HEK293 (cell line): ENCODE measurements around the gene SMC3.

Experiments
- CTCF ChIA-PET: fragments of 350-600 bp; formaldehyde crosslinking; extraction: SDS; loops from one replicate; lab custom pipeline; 2021; ENCODE audit warnings: antibody characterized with exemption; lab: Yijun Ruan, JAX
- POLR2A ChIA-PET: fragments of 300-600 bp; formaldehyde crosslinking; extraction: SDS; loops from one replicate; lab custom pipeline; 2020; ENCODE audit warnings: antibody characterized with exemption, inconsistent platforms; lab: Yijun Ruan, JAX
- H3K27ac ChIP-seq: fragments of 200-500 bp; sonication (Bioruptor generic); 2 replicates; pipeline ENCODE4 v1.5.1; 2014; ENCODE audit warnings: low read depth, low read length, control low read depth, inconsistent platforms; ENCODE audit errors: extremely low read depth
- H3K36me3 ChIP-seq, 2 experiments: fragments of 200-500 bp in 1 of 2; sonication (Bioruptor generic) in 1 of 2; 1 replicate in 1 of 2; 2 replicates in 1 of 2; pipeline ENCODE4 v1.5.1; 2014 to 2017; ENCODE audit warnings: inconsistent platforms in 2 of 2, low read length in 2 of 2; ENCODE audit not compliant: control insufficient read depth in 2 of 2, insufficient read depth in 1 of 2
- H3K4me1 ChIP-seq: fragments of 200-500 bp; sonication (Bioruptor generic); 2 replicates; pipeline ENCODE4 v1.5.1; 2014; ENCODE audit warnings: mild to moderate bottlenecking, low read length, inconsistent platforms; ENCODE audit not compliant: control insufficient read depth, insufficient read depth
- H3K4me3 ChIP-seq: 2 replicates; pipeline ENCODE4 v1.5.1; 2011; ENCODE audit warnings: low read depth, mild to moderate bottlenecking, control low read depth, low read length, moderate library complexity
- H3K9me3 ChIP-seq: fragments of 200-500 bp; sonication (Bioruptor generic); 2 replicates; pipeline ENCODE4 v1.5.1; 2014; ENCODE audit warnings: low read depth, low read length, inconsistent platforms; ENCODE audit not compliant: control insufficient read depth, insufficient read depth
- SCRT1 ChIP-seq: fragments of 450-650 bp; formaldehyde crosslinking; IDR thresholded peaks from 2 replicates; pipeline ENCODE4 v1.5.1; 2016; ENCODE audit warnings: missing biosample characterization, missing genetic modification characterization, borderline replicate concordance
- YY2 ChIP-seq: fragments of 450-650 bp; formaldehyde crosslinking; IDR thresholded peaks from 2 replicates; pipeline ENCODE4 v1.5.1; 2016; ENCODE audit warnings: missing biosample characterization, missing genetic modification characterization
- ZBTB8A ChIP-seq: fragments of 450-650 bp; formaldehyde crosslinking; IDR thresholded peaks from 2 replicates; pipeline ENCODE4 v1.5.1; 2016; ENCODE audit warnings: missing biosample characterization, missing genetic modification characterization
- ZEB2 ChIP-seq: fragments of 450-650 bp; formaldehyde crosslinking; IDR thresholded peaks from 2 replicates; pipeline ENCODE4 v1.5.1; 2016; ENCODE audit warnings: missing biosample characterization, missing genetic modification characterization
- ZNF114 ChIP-seq: fragments of 450-650 bp; formaldehyde crosslinking; IDR thresholded peaks from 2 replicates; pipeline ENCODE4 v1.5.0; 2017; ENCODE audit warnings: missing biosample characterization, missing genetic modification characterization
- ZNF157 ChIP-seq: fragments of 450-650 bp; formaldehyde crosslinking; IDR thresholded peaks from 2 replicates; pipeline ENCODE4 v1.5.1; 2016; ENCODE audit warnings: missing biosample characterization, missing genetic modification characterization
- ZNF2 ChIP-seq: fragments of 450-650 bp; formaldehyde crosslinking; IDR thresholded peaks from 2 replicates; pipeline ENCODE4 v1.5.1; 2016; ENCODE audit warnings: missing biosample characterization, missing genetic modification characterization
- ZNF211 ChIP-seq: fragments of 450-650 bp; formaldehyde crosslinking; IDR thresholded peaks from 2 replicates; pipeline ENCODE4 v1.5.1; 2016; ENCODE audit warnings: low read depth, missing biosample characterization, missing genetic modification characterization
- ZNF24 ChIP-seq: fragments of 450-650 bp; formaldehyde crosslinking; IDR thresholded peaks from 2 replicates; pipeline ENCODE4 v1.5.1; 2016; ENCODE audit warnings: missing biosample characterization, missing genetic modification characterization
- ZNF311 ChIP-seq: fragments of 450-650 bp; formaldehyde crosslinking; IDR thresholded peaks from 2 replicates; pipeline ENCODE4 v1.5.1; 2017; ENCODE audit warnings: missing biosample characterization, missing genetic modification characterization, borderline replicate concordance
- ZNF423 ChIP-seq: fragments of 450-650 bp; formaldehyde crosslinking; IDR thresholded peaks from 2 replicates; pipeline ENCODE4 v1.5.1; 2016; ENCODE audit warnings: missing biosample characterization, missing genetic modification characterization
- ZNF473 ChIP-seq: fragments of 450-650 bp; formaldehyde crosslinking; IDR thresholded peaks from 2 replicates; pipeline ENCODE4 v1.5.1; 2017; ENCODE audit warnings: missing biosample characterization, missing genetic modification characterization
- ZNF48 ChIP-seq: fragments of 450-650 bp; formaldehyde crosslinking; IDR thresholded peaks from 2 replicates; pipeline ENCODE4 v1.5.1; 2016; ENCODE audit warnings: missing biosample characterization, missing genetic modification characterization
- ZNF521 ChIP-seq: fragments of 450-650 bp; formaldehyde crosslinking; IDR thresholded peaks from 2 replicates; pipeline ENCODE4 v1.5.1; 2017; ENCODE audit warnings: missing biosample characterization, mild to moderate bottlenecking, missing genetic modification characterization
- ZNF654 ChIP-seq: fragments of 450-650 bp; formaldehyde crosslinking; IDR thresholded peaks from 2 replicates; pipeline ENCODE4 v1.5.1; 2016; ENCODE audit warnings: low read depth, missing biosample characterization, missing genetic modification characterization
- ZNF660 ChIP-seq: fragments of 450-650 bp; IDR thresholded peaks from 2 replicates; pipeline ENCODE4 v1.5.1; 2018; ENCODE audit warnings: missing biosample characterization, mild to moderate bottlenecking, missing genetic modification characterization
- ZNF701 ChIP-seq: fragments of 450-650 bp; formaldehyde crosslinking; IDR thresholded peaks from 2 replicates; pipeline ENCODE4 v1.5.1; 2016; ENCODE audit warnings: missing biosample characterization, missing genetic modification characterization
- ZSCAN30 ChIP-seq: fragments of 450-650 bp; IDR thresholded peaks from 2 replicates; pipeline ENCODE4 v1.5.1; 2018; ENCODE audit warnings: missing biosample characterization, mild to moderate bottlenecking, missing genetic modification characterization, moderate library complexity
- ZXDB ChIP-seq: fragments of 450-650 bp; formaldehyde crosslinking; IDR thresholded peaks from 2 replicates; pipeline ENCODE4 v1.5.1; 2016; ENCODE audit warnings: missing biosample characterization, missing genetic modification characterization
- TF ChIP-seq, protein P1 (sequence below): fragments of 450-650 bp; formaldehyde crosslinking; optimal IDR thresholded peaks from 2 replicates; pipeline ENCODE3; 2016; ENCODE audit warnings: missing biosample characterization, mild to moderate bottlenecking, missing genetic modification characterization
- TF ChIP-seq, protein P2 (sequence below): fragments of 450-650 bp; formaldehyde crosslinking; IDR thresholded peaks from 2 replicates; pipeline ENCODE4 v1.5.1; 2016; ENCODE audit warnings: missing biosample characterization, missing genetic modification characterization

Gene SMC3

DNA sequence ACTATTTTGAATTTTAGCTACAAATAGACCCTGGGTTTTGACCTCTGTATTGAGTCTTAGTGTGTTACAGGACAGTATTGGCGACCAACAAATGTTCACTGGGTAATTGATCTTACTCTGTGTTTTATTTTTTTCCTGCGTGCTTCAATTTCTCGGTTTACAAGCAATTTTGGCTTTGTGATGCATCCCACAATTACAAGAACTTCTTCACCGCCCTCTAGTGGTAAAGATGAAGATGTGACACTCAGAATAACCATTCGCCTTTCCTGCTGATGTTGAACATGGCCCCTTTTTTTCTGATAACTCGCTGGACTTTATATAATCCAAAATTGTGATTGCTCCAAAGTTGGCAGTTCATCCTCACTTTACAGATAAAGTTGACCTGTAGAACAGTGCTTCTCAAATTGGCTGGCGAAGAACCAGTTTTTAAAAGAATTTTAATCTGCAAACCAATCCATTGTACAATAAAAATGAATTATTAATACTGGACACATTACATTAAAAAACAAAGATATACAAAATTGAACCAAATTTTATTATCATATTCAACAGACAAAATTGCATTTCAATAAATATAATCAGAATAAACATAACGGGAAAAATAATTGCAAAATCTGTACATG is 20.2 kb upstream of the SMC3 start:
- POLR2A ChIA-PET = interaction anchor here (1.3 kb wide), 1 partner anchor 242 kb away, joined by 4 read pairs; no protein-coding TSS in a partner anchor

DNA sequence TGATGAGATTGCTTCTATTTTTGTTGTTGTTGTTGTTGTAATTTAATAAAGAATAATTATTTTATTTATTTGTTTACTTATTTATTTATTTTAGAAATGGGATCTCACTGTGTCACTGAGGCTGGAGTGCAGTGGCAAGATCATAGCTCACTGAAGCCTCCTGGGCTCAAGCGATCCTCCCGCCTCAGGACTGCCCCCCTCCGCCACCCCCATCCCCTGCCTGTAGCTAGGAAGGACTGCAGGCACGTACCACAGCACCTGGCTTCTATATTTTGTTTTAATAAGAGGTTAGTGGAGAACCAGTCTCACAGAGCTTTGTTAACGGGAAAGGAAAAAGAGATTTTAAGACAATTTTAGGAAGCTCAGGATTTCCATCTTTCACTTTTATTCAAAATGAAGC is 19.5 kb upstream of the SMC3 start:
- no peak overlapping the region for H3K27ac ChIP-seq
- CTCF ChIA-PET = interaction anchor here (0.7 to 2.8 kb wide), 7 partner anchors 11 to 241 kb away, joined by 3 to 11 read pairs (median 3); no protein-coding TSS in a partner anchor
- no peaks in the 10 kb centered on the region for H3K36me3 ChIP-seq
- TF ChIP-seq YY2 (no peak), ZNF311 (tag by site-specific recombination) (no peak), ZNF423 (no peak), ZNF521 (tag by site-specific recombination) (no peak), ZXDB (tag by site-specific recombination) (no peak), SCRT1 (no peak), ZEB2 (tag by site-specific recombination) (no peak), ZNF114 (no peak)
- TF ChIP-seq, all 188 proteins: peak for 0
- H3K4me3 ChIP-seq = no peak overlapping the region
- no peaks in the 10 kb centered on the region for H3K9me3 ChIP-seq
- H3K4me1 ChIP-seq = no peaks in the 10 kb centered on the region
- POLR2A ChIA-PET = no interaction called here

More for the DNA sequence above, 20.2 kb upstream of the SMC3 start:
- Histone ChIP-seq H3K9me3 (no peaks in the 10 kb centered on the region), H3K4me3 (no peak overlapping the region), H3K36me3 (no peaks in the 10 kb centered on the region), H3K4me1 (no peaks in the 10 kb centered on the region), H3K27ac (no peak overlapping the region)
- CTCF ChIA-PET = interaction anchor here (0.6 to 3.7 kb wide), 27 partner anchors 9 to 534 kb away, joined by 3 to 34 read pairs (median 5); partner anchors contain the start of gene SMNDC1
- TF ChIP-seq ZNF24 (tag by site-specific recombination) (no peak), ZBTB8A (tag by site-specific recombination) (no peak), ZNF473 (tag by site-specific recombination) (no peak), ZNF701 (tag by site-specific recombination) (no peak), ZNF157 (tag by site-specific recombination) (no peak), ZNF654 (tag by site-specific recombination) (peak; percentile 94), ZNF2 (tag by site-specific recombination) (peak; percentile 61; the same call in 1 of the 2 replicates), ZNF660 (tag by site-specific recombination) (peak; percentile 43; the same call in 1 of the 2 replicates), ZNF48 (tag by site-specific recombination) (no peak), ZSCAN30 (peak; percentile 37; the same call in 1 of the 2 replicates), ZNF211 (tag by site-specific recombination) (no peak)
- TF ChIP-seq, protein P1, sequence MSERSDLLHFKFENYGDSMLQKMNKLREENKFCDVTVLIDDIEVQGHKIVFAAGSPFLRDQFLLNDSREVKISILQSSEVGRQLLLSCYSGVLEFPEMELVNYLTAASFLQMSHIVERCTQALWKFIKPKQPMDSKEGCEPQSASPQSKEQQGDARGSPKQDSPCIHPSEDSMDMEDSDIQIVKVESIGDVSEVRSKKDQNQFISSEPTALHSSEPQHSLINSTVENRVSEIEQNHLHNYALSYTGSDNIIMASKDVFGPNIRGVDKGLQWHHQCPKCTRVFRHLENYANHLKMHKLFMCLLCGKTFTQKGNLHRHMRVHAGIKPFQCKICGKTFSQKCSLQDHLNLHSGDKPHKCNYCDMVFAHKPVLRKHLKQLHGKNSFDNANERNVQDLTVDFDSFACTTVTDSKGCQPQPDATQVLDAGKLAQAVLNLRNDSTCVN (tag by site-specific recombination) = no peak
- TF ChIP-seq, protein P2, sequence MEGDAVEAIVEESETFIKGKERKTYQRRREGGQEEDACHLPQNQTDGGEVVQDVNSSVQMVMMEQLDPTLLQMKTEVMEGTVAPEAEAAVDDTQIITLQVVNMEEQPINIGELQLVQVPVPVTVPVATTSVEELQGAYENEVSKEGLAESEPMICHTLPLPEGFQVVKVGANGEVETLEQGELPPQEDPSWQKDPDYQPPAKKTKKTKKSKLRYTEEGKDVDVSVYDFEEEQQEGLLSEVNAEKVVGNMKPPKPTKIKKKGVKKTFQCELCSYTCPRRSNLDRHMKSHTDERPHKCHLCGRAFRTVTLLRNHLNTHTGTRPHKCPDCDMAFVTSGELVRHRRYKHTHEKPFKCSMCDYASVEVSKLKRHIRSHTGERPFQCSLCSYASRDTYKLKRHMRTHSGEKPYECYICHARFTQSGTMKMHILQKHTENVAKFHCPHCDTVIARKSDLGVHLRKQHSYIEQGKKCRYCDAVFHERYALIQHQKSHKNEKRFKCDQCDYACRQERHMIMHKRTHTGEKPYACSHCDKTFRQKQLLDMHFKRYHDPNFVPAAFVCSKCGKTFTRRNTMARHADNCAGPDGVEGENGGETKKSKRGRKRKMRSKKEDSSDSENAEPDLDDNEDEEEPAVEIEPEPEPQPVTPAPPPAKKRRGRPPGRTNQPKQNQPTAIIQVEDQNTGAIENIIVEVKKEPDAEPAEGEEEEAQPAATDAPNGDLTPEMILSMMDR (tag by site-specific recombination) = peak; percentile 49; the same call in 1 of the 2 replicates
